IPS-18c (cell line): Measurements from ENCODE around the gene LACTBL1.

Experiments
- H3K4me3 ChIP-seq: 2 replicates; pipeline ENCODE4 v1.7.0; 2013; ENCODE audit warnings: low read depth, mild to moderate bottlenecking, low read length, moderate library complexity; ENCODE audit not compliant: insufficient read depth
- H3K9me3 ChIP-seq: one replicate; pipeline ENCODE4 v1.6.1; 2013; ENCODE audit warnings: mild to moderate bottlenecking, low read length, moderate library complexity; ENCODE audit not compliant: control insufficient read depth, insufficient read depth

LACTBL1 gene

DNA sequence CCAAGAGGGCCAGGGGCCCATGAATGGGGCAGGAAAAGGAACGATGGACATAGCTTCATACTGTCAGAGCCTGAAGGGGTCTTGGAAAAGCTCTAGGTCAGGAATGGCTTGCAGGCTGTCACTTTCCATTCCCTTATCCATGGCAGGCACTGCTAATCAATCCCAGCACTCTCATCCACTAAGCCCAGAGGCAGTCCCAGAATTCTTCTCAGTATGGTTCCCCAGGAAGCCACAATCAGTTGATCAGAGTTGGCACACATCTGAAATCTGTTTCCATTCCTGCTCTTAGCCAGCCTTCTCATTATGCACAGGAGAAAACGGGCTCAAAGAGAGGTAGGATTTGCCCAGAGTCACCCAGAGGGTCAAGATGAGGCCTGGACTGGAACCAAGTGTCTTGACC lies 65.7 kb downstream of the LACTBL1 start:
- H3K4me3 ChIP-seq = no peak overlapping the region
- no peaks in the 10 kb centered on the region for H3K9me3 ChIP-seq

DNA sequence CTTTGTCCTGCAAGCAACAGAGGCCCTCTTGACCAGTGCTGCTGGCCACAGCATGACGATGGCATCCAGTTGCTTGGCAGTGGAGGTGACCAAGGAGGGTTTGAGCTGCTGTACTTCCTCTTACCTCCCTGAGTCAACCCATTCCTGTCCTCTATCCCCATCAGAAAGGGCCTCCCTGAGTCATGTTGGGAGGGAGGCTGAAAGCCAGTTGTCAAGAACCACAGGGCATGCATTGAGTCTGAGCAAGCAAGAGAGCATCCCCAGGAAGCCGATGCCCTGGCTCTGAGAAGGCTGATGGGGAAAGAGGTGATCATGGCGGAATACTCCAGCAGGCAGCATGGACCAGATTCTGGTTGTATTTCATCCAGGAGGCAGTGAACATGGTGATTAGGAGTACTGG lies 69.6 kb downstream of the LACTBL1 start:
- Histone ChIP-seq H3K9me3 (no peaks in the 10 kb centered on the region), H3K4me3 (no peak overlapping the region)
